ENCODE results near the gene ZBTB4.
A peak's percentile ranks its signal among the peaks of the same experiment; 100 is the strongest.

Gene ZBTB4

DNA sequence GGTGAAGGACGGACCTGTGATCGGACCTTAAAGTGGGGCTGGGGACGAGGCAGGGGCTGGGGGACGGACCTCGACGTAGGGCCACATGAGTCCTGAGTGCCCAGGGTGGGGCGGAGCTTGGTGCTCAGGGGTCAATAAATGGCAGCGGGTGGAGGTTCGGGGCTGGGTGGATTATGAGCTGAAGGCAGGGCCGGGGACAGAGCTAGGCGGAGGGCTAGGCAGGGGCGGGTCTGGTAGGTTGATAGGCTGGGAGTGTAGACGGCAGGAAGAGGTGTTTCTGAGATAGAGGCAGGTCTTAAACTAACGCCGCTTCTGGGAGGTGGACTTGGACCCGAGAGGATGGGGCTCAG lies 33.8 kb downstream of the ZBTB4 start:
- Histone ChIP-seq H3K4me3 (ENCODE audit: insufficient read depth, low read length, poor library complexity, severe bottlenecking) (peak overlapping the region; percentile 22), H4K20me1 (ENCODE audit: low read depth, low read length) (no peaks in the 10 kb centered on the region), H3K79me2 (ENCODE audit: insufficient read depth, low read length) (no peaks in the 10 kb centered on the region), H3K36me3 (ENCODE audit: low read length) (no peaks in the 10 kb centered on the region), H3K9me3 (ENCODE audit: insufficient read depth, low read length) (no peaks in the 10 kb centered on the region), H2AFZ (ENCODE audit: low read depth, low read length, severe bottlenecking) (no peak overlapping the region), H3K27me3 (ENCODE audit: low read length) (no peaks in the 10 kb centered on the region), H3K4me2 (ENCODE audit: low read depth, low read length, poor library complexity, severe bottlenecking) (peak overlapping the region; percentile 38), H3K9ac (ENCODE audit: low read length) (peak overlapping the region; percentile 16; the same call in 1 of the 2 replicates), H3F3A (ENCODE audit: insufficient read depth) (no peaks in the 10 kb centered on the region), H3K27ac (ENCODE audit: low read depth, low read length) (no peak overlapping the region), H3K9me2 (replicated peaks; ENCODE audit: insufficient read depth, low read length) (no peaks in the 10 kb centered on the region)
- no peak for TF ChIP-seq EZH2phosphoT487 (conservative IDR thresholded peaks at IDR 0.05; ENCODE audit: low read length)
- TF ChIP-seq, protein P1, sequence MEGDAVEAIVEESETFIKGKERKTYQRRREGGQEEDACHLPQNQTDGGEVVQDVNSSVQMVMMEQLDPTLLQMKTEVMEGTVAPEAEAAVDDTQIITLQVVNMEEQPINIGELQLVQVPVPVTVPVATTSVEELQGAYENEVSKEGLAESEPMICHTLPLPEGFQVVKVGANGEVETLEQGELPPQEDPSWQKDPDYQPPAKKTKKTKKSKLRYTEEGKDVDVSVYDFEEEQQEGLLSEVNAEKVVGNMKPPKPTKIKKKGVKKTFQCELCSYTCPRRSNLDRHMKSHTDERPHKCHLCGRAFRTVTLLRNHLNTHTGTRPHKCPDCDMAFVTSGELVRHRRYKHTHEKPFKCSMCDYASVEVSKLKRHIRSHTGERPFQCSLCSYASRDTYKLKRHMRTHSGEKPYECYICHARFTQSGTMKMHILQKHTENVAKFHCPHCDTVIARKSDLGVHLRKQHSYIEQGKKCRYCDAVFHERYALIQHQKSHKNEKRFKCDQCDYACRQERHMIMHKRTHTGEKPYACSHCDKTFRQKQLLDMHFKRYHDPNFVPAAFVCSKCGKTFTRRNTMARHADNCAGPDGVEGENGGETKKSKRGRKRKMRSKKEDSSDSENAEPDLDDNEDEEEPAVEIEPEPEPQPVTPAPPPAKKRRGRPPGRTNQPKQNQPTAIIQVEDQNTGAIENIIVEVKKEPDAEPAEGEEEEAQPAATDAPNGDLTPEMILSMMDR (IDR thresholded peaks at IDR 0.05; ENCODE audit: insufficient read depth, low read length, poor library complexity, severe bottlenecking): no peak

DNA sequence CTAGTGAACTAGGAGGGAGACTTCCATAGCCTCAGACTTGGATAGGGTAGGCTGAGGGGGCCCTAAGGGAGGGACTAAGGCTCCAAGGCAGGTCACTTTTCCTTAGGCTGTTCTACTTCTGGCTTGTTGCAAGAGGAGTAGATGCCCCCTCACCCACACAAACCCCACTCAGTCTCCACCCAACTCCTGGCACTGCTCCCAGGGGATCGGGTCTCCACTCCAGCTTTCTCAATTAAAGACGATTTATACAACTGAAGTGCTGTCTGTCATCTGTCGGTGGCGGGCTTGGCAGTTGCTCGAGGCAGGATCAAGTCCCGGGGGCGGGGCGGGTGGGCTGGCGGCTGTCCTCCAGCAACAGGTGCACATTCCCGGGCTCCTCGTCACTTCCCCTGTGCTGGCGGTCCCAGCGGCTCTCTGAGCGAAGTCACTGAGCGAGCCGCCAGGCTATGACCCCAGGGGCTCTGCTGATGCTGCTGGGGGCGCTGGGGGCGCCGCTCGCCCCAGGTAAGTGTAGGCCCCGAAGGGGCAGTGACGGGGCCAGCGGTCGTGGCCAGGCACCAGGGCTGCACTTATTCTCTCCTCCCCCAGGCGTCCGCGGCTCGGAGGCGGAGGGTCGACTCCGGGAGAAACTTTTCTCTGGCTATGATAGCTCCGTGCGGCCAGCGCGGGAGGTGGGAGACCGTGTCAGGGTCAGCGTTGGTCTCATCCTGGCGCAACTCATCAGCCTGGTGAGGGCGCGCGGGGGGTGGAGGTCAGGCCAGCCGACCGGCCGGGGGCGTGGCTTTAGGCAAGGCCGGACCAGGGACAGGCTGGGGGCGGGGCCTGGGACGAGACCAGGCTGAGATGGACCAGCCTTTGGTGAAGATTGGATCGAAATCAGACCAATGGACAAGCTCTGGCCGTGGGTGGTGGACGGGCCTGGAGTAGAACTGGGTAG lies 34.5 kb downstream of the ZBTB4 start, which contains the start of gene CHRNB1:
TSS of gene CHRNB1 (plus strand) at position 380 of the 937 bp plus-strand sequence. CDS start at position 447, 67 bp downstream.
- Histone ChIP-seq H3K27me3 (ENCODE audit: low read length) (no peaks in the 10 kb centered on the region), H3K27ac (ENCODE audit: low read depth, low read length) (no peak within 1 kb of the TSS), H2AFZ (ENCODE audit: low read depth, low read length, severe bottlenecking) (no peak within 1 kb of the TSS), H3K4me2 (ENCODE audit: low read depth, low read length, poor library complexity, severe bottlenecking) (peak within 1 kb of the TSS; percentile 38), H3K79me2 (ENCODE audit: insufficient read depth, low read length) (no peaks in the 10 kb centered on the region), H3K9ac (ENCODE audit: low read length) (peak within 1 kb of the TSS; percentile 16; the same call in 1 of the 2 replicates), H3K9me3 (ENCODE audit: insufficient read depth, low read length) (no peaks in the 10 kb centered on the region), H3F3A (ENCODE audit: insufficient read depth) (no peaks in the 10 kb centered on the region), H3K4me3 (ENCODE audit: insufficient read depth, low read length, poor library complexity, severe bottlenecking) (peak within 1 kb of the TSS; percentile 22), H4K20me1 (ENCODE audit: low read depth, low read length) (no peaks in the 10 kb centered on the region), H3K9me2 (replicated peaks; ENCODE audit: insufficient read depth, low read length) (no peaks in the 10 kb centered on the region), H3K36me3 (ENCODE audit: low read length) (no peaks in the 10 kb centered on the region)
- TF ChIP-seq, protein P1 (IDR thresholded peaks at IDR 0.05; ENCODE audit: insufficient read depth, low read length, poor library complexity, severe bottlenecking): no peak
- no peak for TF ChIP-seq EZH2phosphoT487 (conservative IDR thresholded peaks at IDR 0.05; ENCODE audit: low read length)

DNA sequence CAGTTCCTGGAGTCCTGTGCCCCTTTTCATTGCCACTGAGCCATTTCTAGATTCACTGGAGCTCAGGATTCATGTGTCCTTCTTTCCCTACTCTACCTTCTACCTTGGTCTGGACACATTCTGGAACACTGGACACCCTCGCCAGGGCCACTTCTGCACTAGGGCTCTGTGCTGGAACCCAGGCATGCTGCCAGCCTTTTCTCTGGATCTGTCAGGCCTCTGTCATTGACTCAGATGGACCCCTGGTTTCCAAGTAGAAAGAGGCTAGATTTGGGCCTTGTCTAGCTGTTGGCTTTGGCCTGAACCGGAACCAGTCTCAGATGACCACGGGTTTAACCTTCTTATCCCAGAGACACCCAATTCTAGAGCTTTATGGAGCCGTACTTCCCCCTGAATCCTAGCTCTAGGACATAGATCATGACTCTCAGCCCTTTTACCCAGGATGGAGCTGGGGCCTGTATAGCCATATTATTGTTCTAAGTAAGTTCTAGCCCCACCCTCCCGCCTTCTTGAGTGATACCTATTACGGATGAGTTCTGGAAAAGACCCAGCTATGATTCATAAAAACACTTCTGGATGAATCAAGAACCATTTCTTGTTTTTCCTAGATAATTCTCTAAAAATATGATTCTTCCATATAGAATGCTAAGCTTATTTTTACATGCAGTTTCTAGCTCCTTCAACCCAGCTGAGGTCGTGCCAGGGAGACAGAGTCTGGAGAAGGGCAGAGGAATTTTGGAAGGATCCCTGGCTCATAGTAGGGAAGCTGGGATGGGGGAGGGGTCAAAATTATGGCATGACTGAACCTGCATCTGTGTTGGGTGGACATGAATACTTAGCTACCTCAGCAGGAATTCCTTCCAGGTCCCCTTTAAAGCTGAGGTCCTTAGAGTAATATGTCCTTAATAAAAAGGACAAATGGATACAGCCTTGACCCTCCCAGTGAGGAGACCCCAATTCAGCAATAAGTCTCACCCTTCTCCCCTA lies 35.6 kb downstream of the ZBTB4 start:
- no peaks in the 10 kb centered on the region for H3K9me2 ChIP-seq (replicated peaks; ENCODE audit: insufficient read depth, low read length)
- no peak overlapping the region for H3K4me2 ChIP-seq (ENCODE audit: low read depth, low read length, poor library complexity, severe bottlenecking)
- H3K27me3 ChIP-seq (ENCODE audit: low read length): no peaks in the 10 kb centered on the region
- no peak overlapping the region for H2AFZ ChIP-seq (ENCODE audit: low read depth, low read length, severe bottlenecking)
- H3K79me2 ChIP-seq (ENCODE audit: insufficient read depth, low read length): no peaks in the 10 kb centered on the region
- H3K4me3 ChIP-seq (ENCODE audit: insufficient read depth, low read length, poor library complexity, severe bottlenecking): no peak overlapping the region
- no peak overlapping the region for H3K27ac ChIP-seq (ENCODE audit: low read depth, low read length)
- no peaks in the 10 kb centered on the region for H3K36me3 ChIP-seq (ENCODE audit: low read length)
- TF ChIP-seq EZH2phosphoT487 (conservative IDR thresholded peaks at IDR 0.05; ENCODE audit: low read length): no peak
- TF ChIP-seq, protein P1 (IDR thresholded peaks at IDR 0.05; ENCODE audit: insufficient read depth, low read length, poor library complexity, severe bottlenecking): no peak
- H3K9ac ChIP-seq (ENCODE audit: low read length): no peak overlapping the region
- H3K9me3 ChIP-seq (ENCODE audit: insufficient read depth, low read length): no peaks in the 10 kb centered on the region
- H3F3A ChIP-seq (ENCODE audit: insufficient read depth): no peaks in the 10 kb centered on the region
- H4K20me1 ChIP-seq (ENCODE audit: low read depth, low read length): no peaks in the 10 kb centered on the region

Measured in SU-DHL-6 (cell line).